HG02870 (cell line): ENCODE data around the gene KLC1.

Source experiments
- ATAC-seq: cut with Tn5 transposase; IDR thresholded peaks from one replicate; pipeline ENCODE4 v1.9.1; 2021; ENCODE audit warnings: mild to moderate bottlenecking, moderate library complexity; ENCODE audit not compliant: unreplicated experiment

The KLC1 gene

DNA sequence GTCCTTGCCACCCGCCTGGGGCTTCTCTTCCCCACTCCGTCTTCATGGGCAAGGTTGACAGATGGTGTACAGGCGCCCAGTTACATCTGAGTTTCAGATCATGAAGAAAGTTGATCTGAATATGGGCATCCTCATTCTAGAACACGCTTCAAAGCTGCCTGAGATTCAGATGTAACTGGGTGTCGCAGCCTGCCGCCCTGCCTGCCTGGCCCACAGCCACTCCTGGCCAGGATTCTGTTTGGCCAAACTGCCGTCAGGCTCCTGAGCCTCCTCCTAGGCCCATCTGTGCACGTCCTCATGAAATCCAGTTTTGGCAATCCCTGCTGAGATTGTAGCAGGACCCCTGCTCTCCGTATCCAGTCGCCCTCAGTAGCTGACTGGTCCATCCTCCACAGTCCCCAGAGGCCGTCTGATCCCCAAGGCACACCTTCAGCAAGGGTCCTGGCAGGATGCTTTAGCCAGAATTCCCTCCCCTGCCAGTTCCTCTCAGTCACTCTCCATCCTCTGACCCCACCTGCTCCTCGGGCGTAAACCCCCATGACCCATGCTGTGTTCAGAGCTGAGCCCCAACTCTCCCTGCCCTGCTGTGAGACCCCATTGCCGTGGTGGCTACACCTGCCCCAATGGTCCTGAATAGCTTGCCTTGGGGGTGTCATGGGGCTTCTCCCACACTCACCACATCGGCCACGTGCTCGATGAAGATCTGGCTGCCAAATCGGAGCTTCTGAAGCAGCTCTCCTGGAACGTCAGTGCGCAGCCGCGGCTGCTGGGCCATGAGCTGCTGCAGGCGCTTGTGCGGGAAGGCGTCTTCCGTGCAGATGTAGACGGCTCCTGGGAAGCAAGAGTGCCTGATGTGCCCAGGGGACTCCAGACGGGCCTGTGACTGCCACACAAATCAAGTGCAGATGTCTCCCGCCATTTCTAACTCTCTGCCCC is 73.8 kb downstream of the KLC1 start:
- no peak for ATAC-seq

GRCh38 chr14:103703433-103704385 is 74.7 kb downstream of the KLC1 start:
- no peak for ATAC-seq

GRCh38 chr14:103704708-103705107 is 75.7 kb downstream of the KLC1 start:
- no peak for ATAC-seq

DNA sequence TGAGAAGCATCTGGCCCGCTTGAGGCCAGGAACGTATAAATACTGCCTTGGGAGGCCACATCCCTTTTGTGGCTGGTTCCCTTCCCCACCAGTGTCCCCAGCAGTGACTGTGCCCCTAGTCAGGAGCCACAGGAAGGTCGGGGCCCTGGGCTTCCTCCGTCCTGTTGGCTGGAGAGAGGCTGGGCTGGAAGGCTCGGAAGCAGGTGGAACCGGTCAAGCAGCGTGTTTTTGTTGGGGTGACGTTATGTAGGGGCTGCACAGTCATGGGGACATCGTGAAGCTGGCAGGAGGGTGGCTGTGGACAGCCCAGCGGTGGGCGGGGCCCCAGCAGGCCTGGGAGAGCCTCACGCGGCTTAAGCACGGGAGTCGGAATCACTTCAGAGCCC is 76.1 kb downstream of the KLC1 start:
- no peak for ATAC-seq

DNA sequence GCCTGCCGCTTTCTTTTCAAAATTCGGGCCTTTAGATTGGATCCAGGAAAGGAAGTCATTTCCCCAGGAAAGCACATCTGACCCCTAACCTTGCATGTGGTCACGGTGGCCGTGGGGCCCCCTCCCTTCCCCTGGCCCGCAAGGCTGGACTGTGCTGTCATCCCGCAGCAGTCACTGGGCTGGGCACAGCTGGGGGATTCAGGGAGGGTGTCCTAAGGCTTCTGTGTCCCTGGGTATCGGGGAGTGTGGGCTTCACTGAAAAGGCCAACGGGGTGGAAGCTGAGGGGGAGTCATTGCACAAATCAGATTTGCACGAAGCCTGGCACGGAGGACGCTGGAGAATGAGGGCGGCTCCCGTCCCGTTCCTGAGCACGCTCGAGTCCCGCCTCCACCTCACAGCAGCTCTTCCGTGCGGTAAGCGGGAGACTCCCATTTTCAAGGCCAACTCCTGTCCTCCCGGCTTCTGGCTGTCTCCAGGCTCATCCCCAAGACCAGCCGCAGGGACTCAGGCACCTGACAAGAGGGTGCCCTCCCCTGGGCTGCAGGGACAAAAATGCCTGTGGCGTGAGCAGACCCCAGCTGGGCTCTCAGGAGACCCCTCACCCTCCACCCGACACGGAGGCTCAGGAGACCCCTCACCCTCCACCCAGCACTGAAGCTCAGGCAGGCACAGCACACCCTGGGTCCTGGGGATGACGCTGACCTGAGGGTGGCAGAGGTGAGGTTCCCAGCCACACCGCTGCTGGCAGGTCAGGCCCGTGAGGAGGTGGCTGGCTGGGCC is 76.7 kb downstream of the KLC1 start:
- ATAC-seq: no peak

DNA sequence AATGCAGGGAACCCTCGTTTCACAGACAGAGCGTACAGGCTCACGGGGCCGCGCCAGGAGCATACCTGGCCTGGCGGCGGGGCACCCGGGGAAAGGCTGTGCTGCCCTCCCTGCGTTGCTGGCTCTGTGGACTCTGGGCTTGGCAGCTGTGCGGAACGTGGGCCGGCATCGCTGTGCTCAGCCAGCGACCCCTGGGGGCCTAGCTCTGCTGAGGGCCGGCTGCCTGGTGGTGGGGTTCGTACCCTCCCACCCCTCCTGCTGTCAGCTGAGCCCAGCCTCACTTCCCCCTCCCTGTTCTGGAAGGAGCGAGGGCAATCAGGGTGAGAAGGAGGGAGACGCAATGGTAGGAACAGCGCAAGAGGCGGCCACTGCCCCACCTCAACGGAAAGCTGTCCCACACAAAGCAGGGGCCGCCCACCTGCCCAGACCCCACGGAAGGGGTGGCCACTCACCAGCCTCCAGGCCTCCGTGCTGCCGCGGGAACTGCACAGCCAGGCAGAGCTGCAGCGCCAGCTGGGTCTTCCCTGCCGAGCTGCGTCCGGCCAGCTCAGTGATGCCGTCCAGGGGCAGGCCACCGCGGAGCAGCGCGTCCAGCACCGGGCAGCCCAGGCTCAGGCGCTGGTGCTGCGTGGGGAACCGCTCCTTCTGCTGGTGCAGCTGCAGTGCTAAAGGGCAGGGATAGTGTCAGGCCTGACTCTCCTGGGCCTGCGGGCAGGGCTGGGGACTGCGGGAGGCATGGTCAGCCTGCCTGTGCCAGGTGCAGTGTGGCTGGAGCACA is 77.7 kb downstream of the KLC1 start:
- no peak for ATAC-seq

DNA sequence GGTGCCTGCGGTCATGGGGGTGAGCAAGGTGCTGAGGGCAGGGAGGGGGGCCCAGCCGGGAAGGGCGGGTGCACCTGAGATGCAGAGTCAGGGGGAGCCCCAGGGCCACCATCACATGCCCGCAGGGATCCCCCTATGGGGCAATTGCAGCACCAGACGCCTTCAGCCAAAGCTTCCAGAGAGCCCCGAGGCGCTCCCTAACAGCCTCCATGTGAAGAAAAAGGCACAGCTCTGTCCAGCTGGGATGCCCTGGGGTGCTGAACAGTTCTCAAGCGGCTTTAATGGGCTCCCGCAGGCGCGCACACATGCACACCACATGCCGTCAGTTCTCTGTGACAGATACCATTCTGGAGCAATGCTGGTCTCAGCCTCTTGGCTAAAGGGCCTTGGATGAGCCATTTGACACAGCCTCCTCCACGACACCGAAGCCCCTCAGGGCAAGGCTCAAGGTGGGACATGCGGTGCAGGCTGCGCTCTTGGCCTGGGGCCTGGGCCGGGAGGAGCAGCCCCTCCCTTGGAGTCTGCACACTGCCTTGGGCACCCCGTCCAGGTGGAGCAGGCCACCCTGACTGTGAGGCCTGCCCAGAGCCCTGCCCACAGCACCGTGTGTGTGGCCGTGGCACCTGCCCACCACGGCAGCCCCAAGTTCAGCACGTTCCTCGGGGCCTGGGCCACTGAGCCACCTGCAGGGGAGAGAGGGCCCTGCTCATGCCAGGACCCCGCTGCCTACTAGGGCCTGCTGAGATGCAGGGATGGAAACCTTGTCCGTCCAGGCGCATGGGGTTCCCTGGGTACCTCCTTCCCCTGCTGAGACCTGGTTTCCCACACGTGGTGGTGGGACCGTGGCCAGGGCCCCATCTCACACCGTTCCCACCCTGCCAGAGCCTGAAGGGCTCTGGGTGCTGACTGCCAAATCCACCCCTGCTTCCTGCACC is 78.6 kb downstream of the KLC1 start:
- ATAC-seq: no peak

- ATAC-seq: no peak
Observed at GRCh38 chr14:103708750-103709187, 79.8 kb downstream of the KLC1 start.

- no peak for ATAC-seq
Observed at GRCh38 chr14:103709814-103710213, 80.8 kb downstream of the KLC1 start.

DNA sequence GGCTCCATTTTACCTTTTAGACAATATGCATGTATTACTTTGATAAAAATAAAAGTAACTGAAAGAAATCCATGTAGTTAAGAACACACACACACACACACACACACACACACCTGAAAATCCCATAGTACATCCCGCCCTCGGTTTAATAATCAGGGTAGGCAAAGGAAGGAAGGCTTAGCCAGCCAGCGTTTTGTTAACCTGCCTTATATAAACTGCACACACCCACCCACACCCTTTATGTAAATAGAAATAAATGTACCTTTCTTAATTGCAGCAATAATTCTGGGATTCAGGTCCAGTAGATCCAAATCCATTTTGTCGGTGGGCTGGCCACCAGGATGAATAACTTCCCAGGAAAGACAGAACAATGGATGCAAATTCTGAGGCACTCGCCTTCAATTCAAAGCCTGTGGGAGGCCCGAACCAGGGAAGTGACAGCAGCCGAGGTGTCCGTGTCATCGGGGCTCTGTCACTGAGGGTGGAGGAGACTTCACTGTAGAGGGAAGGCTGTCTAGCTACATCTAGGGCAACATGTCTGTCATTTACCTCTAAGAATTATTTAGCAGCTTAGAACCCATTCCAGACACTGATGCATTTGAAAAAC is 81.9 kb downstream of the KLC1 start:
- no peak for ATAC-seq

DNA sequence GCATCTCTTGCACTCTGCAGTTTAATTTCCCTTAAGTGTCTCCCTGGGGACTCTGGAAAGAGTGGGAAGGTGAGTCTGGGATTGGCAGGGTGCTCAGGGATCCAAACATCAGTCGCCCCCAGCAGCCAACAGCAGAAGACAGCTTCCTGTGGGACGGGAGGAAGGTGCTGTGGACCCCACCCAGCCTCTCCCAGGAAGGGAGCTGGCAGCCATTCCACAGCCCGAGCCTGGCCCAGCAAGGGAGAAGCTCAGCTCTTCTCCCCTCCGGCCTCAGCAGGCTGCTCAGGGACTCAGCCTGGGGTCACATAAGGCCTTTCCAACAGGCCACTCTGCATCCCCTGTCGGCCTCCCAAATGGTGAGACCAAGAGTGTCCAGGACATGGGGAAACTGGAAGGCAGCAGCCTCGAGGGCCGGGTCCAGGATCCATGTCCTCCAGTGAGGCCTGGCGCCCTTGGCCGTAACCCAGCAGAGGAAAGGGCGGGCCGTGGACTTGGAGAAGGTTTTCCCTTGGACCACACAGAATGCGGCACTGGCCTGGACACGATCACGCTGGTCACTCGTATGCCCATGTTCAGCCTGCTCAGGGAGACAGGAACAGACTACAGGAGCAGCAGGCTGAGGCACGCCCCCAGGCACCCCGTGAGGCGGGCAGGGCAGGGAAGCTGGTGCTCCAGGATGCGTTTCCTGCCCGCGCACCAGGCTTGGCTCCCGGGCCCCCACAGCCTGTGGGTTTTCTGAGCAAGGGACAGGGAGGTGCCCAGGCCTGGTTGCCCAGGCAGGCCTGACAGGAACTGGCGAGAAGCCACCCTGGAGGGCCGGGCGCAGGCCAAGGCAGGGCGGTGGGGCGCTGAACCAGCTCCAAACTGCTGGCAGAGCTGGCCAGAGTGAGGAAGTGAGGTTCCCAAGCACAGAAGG is 82.8 kb downstream of the KLC1 start:
- no peak for ATAC-seq

GRCh38 chr14:103712633-103713247 is 83.7 kb downstream of the KLC1 start:
- ATAC-seq: no peak

DNA sequence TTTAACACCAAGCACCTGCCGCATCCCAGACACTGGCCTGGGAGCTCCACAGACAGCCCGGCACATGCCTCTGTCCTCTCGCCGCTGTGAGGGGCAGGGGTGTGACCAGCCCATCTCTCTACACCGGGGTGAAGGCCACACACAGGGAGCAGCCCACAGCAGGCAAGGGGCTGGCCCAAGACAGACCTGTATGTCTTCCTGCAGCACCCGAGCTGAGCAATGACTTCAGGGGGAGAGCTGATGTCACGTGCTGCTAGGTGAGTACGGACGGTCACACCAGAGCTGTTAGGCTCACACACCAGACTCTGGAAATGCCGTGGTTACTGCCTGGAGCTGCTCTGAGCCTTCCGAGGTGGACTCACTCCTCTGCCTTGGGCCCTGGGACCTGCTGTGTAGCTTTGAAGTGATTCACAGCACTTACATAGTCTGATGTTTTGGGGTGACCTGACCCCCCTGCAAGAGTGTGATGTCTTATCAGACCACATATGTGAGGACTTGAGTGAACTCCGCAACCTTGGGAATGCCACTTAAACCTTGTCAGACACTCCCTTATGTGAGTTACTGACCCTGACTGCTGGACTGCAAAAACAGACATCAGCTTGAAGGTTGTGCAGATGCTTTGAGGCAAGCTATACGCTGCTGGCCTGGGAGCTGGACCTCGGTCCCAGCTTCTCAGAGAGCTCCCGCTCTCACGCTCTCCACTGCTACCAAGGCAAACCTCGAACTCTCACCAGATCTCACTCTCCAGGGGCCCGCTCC is 84.5 kb downstream of the KLC1 start:
- no peak for ATAC-seq

DNA sequence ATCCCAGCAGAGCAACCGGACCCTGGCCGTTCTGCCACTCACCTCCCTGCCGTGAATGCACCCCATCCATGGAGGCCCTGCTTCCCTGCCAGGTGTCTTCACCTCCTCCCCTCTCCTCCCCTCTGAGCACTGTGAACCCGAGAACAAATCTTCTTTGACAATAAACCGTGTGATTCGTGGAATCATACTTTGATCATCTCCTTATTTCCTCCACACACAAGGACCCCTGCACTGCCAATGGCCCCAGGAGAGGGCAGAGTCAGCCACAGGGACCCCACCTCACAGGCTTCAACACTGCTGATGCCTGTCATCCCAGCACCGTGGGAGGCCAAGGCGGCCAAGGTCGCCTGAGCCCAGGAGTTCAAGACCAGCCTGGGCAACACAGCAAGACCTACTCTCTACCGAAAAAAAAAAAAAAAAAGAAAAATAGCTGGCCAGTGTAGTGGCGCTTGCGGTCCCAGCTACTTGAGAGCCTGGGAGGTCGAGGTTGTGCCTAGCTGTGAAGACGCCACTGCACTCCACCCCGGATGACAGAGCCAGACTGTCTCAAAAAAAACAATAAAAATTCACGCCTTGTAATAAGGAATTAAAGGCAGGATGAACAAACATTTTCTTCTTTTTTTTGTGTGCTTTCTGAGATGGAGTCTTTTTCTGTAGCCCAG is 85.2 kb downstream of the KLC1 start:
- ATAC-seq: no peak

- peak; percentile 94 for ATAC-seq
Observed at GRCh38 chr14:103715052-103716000, 86.3 kb downstream of the KLC1 start, which contains the start of the genes XRCC3 and ZFYVE21. XRCC3 (minus strand) TSS chr14:103715451; CDS start chr14:103711087, 4,364 bp downstream. ZFYVE21 (plus strand) TSS chr14:103715810; CDS start chr14:103715842, 32 bp downstream.
